Naive B cell (primary cell): Measurements from ENCODE around the gene SPIB. TPM values are rescaled to one million over a fixed set of nuclear protein-coding genes. Genes with fewer than 3 reads are reported as not detected.

Experiments used
- ATAC-seq, 2 donors: fragments of 150-1000 bp; cut with Tn5 transposase; 2 replicates each; pipeline ENCODE4 v1.10.0; 2021; ENCODE audit warnings: low read depth in 2 of 2, mild to moderate bottlenecking in 2 of 2, moderate library complexity in 2 of 2
- DNase-seq: peaks from one replicate; pipeline ENCODE4 v3.0.0; 2022
- H3K27ac Mint-ChIP-seq, 6 donors: one replicate each; pipeline ENCODE4 v1.8.0; 2020 to 2022; ENCODE audit warnings: mild to moderate bottlenecking in 6 of 6, mixed read lengths in 6 of 6, moderate library complexity in 5 of 6, inconsistent platforms in 2 of 6
- H3K27me3 Mint-ChIP-seq, 3 donors: one replicate each; pipeline ENCODE4 v1.8.0; 2021 to 2022; ENCODE audit warnings: mixed read lengths in 3 of 3, mild to moderate bottlenecking in 1 of 3
- H3K36me3 Mint-ChIP-seq, 2 donors: one replicate each; pipeline ENCODE4 v1.8.0; 2020 to 2022; ENCODE audit warnings: mixed read lengths in 2 of 2, inconsistent platforms in 1 of 2, mild to moderate bottlenecking in 1 of 2
- H3K4me1 Mint-ChIP-seq, 3 donors: one replicate each; pipeline ENCODE4 v1.8.0; 2020 to 2022; ENCODE audit warnings: mixed read lengths in 3 of 3, inconsistent platforms in 1 of 3, mild to moderate bottlenecking in 1 of 3, moderate library complexity in 1 of 3
- H3K4me3 Mint-ChIP-seq, 8 donors: one replicate each; pipeline ENCODE4 v1.8.0; 2020 to 2022; ENCODE audit warnings: mild to moderate bottlenecking in 8 of 8, mixed read lengths in 8 of 8, moderate library complexity in 8 of 8, inconsistent platforms in 2 of 8
- H3K9me3 Mint-ChIP-seq, 7 donors: one replicate each; pipeline ENCODE4 v1.8.0; 2020 to 2022; ENCODE audit warnings: mixed read lengths in 7 of 7, mild to moderate bottlenecking in 5 of 7, inconsistent platforms in 2 of 7, moderate library complexity in 1 of 7
- polyA plus RNA-seq, 6 donors: library from polyadenylated mRNA; unstranded; fragments of 300-500 nt; fragmentation: Illumina TruSeq; gene quantifications; one replicate each; pipeline ENCODE4 v1.2.3, GENCODE V29; 2021; ENCODE audit warnings: low read depth in 6 of 6

The SPIB gene
- polyA plus RNA-seq, 6 donors from 2014 or later: 218 to 343 (median 286) TPM

GRCh38 chr19:50401605-50402450 lies 16.9 kb upstream of the SPIB start:
- Mint-ChIP-seq H3K36me3 (peaks cover 6 to 19% of the 10 kb centered on the region in 2 donors), H3K4me1 (peaks cover 0 to 13% (median 8%) of the 10 kb centered on the region in 3 donors), H3K9me3 (no peaks in the 10 kb centered on the region), H3K4me3 (no peak overlapping the region), H3K27ac (no peak overlapping the region), H3K27me3 (no peaks in the 10 kb centered on the region)
- DNase-seq: no peak
- ATAC-seq: no peak

- no peaks in the 10 kb centered on the region for H3K9me3 Mint-ChIP-seq
- H3K36me3 Mint-ChIP-seq: peaks cover 4 to 19% of the 10 kb centered on the region in 2 donors
- peak overlapping the region in 1 of 6 donors; percentile 61 for H3K27ac Mint-ChIP-seq
- ATAC-seq (no peak), DNase-seq (no peak)
- H3K4me1 Mint-ChIP-seq: peaks cover 0 to 12% (median 6%) of the 10 kb centered on the region in 3 donors
- no peaks in the 10 kb centered on the region for H3K27me3 Mint-ChIP-seq
- H3K4me3 Mint-ChIP-seq: no peak overlapping the region
Measured at GRCh38 chr19:50402544-50403301, 16.0 kb upstream of the SPIB start.

GRCh38 chr19:50406156-50406820 lies 12.4 kb upstream of the SPIB start:
- Mint-ChIP-seq H3K9me3 (no peaks in the 10 kb centered on the region), H3K4me3 (no peak overlapping the region), H3K27me3 (no peaks in the 10 kb centered on the region), H3K4me1 (peaks cover 0 to 4% (median 0%) of the 10 kb centered on the region in 3 donors), H3K36me3 (peaks cover 0 to 12% of the 10 kb centered on the region in 2 donors), H3K27ac (peak overlapping the region in 1 of 6 donors; percentile 53)
- no peak for DNase-seq
- ATAC-seq: no peak

GRCh38 chr19:50406829-50407228 lies 11.9 kb upstream of the SPIB start:
- Mint-ChIP-seq H3K36me3 (peaks cover 0 to 12% of the 10 kb centered on the region in 2 donors), H3K27ac (no peak overlapping the region), H3K4me3 (no peak overlapping the region), H3K9me3 (no peaks in the 10 kb centered on the region), H3K4me1 (peaks cover 0 to 4% (median 0%) of the 10 kb centered on the region in 3 donors), H3K27me3 (no peaks in the 10 kb centered on the region)
- DNase-seq: no peak
- no peak for ATAC-seq

- Mint-ChIP-seq H3K27ac (no peak overlapping the region), H3K4me3 (no peak overlapping the region), H3K9me3 (no peaks in the 10 kb centered on the region), H3K36me3 (peaks cover 0 to 12% of the 10 kb centered on the region in 2 donors), H3K4me1 (peaks cover under 1 to 6% (median 5%) of the 10 kb centered on the region in 3 donors), H3K27me3 (no peaks in the 10 kb centered on the region)
- DNase-seq (no peak), ATAC-seq (no peak)
Measured at GRCh38 chr19:50409347-50409746, 9.4 kb upstream of the SPIB start.

- DNase-seq (no peak), ATAC-seq (no peak)
- H3K4me1 Mint-ChIP-seq: peaks cover 9 to 13% (median 12%) of the 10 kb centered on the region in 3 donors
- no peaks in the 10 kb centered on the region for H3K27me3 Mint-ChIP-seq
- peak overlapping the region in 1 of 6 donors; percentile 74 for H3K27ac Mint-ChIP-seq
- no peaks in the 10 kb centered on the region for H3K9me3 Mint-ChIP-seq
- H3K36me3 Mint-ChIP-seq: peaks cover 0 to 12% of the 10 kb centered on the region in 2 donors
- H3K4me3 Mint-ChIP-seq: no peak overlapping the region
Measured at GRCh38 chr19:50410109-50410508, 8.6 kb upstream of the SPIB start.

- Mint-ChIP-seq H3K4me3 (peak overlapping the region in 1 of 8 donors; percentile 9), H3K36me3 (no peaks in the 10 kb centered on the region), H3K4me1 (peaks cover 18 to 29% (median 25%) of the 10 kb centered on the region in 3 donors), H3K27ac (peak overlapping the region in 4 of 6 donors; percentile 26 to 85 (median 62)), H3K9me3 (no peaks in the 10 kb centered on the region), H3K27me3 (no peaks in the 10 kb centered on the region)
- ATAC-seq (no peak), DNase-seq (no peak)
Measured at GRCh38 chr19:50412419-50412818, 6.3 kb upstream of the SPIB start.

GRCh38 chr19:50413096-50413495 lies 5.6 kb upstream of the SPIB start:
- DNase-seq (no peak), ATAC-seq (no peak)
- Mint-ChIP-seq H3K36me3 (no peaks in the 10 kb centered on the region), H3K9me3 (no peaks in the 10 kb centered on the region), H3K4me3 (peak overlapping the region in 2 of 8 donors; percentile 44 to 63), H3K27me3 (no peaks in the 10 kb centered on the region), H3K4me1 (peaks cover 18 to 29% (median 28%) of the 10 kb centered on the region in 3 donors), H3K27ac (peak overlapping the region in 4 of 6 donors; percentile 79 to 97 (median 85))

GRCh38 chr19:50413531-50413930 lies 5.2 kb upstream of the SPIB start:
- Mint-ChIP-seq H3K4me1 (peaks cover 23 to 33% (median 31%) of the 10 kb centered on the region in 3 donors), H3K4me3 (no peak overlapping the region), H3K27ac (peak overlapping the region in 2 of 6 donors; percentile 52 to 97), H3K9me3 (no peaks in the 10 kb centered on the region), H3K27me3 (no peaks in the 10 kb centered on the region), H3K36me3 (no peaks in the 10 kb centered on the region)
- DNase-seq (no peak), ATAC-seq (no peak)

- H3K4me1 Mint-ChIP-seq: peaks cover 34 to 47% (median 39%) of the 10 kb centered on the region in 3 donors
- peak overlapping the region; percentile 97 to 100 (median 99) for H3K27ac Mint-ChIP-seq
- H3K36me3 Mint-ChIP-seq: peaks cover 1 to 14% of the 10 kb centered on the region in 2 donors
- no peaks in the 10 kb centered on the region for H3K27me3 Mint-ChIP-seq
- peak overlapping the region; percentile 82 to 98 (median 86) for H3K4me3 Mint-ChIP-seq
- peak; percentile 45 to 48 for ATAC-seq
- DNase-seq: peak; percentile 76
- H3K9me3 Mint-ChIP-seq: no peaks in the 10 kb centered on the region
Measured at GRCh38 chr19:50414864-50415660, 3.7 kb upstream of the SPIB start.

GRCh38 chr19:50415661-50416033 lies 3.1 kb upstream of the SPIB start:
- Mint-ChIP-seq H3K27ac (peak overlapping the region; percentile 97 to 100 (median 99)), H3K27me3 (no peaks in the 10 kb centered on the region), H3K36me3 (peaks cover 7 to 20% of the 10 kb centered on the region in 2 donors), H3K4me3 (peak overlapping the region; percentile 82 to 98 (median 86)), H3K9me3 (no peaks in the 10 kb centered on the region), H3K4me1 (peaks cover 40 to 53% (median 45%) of the 10 kb centered on the region in 3 donors)
- DNase-seq (peak; percentile 98), ATAC-seq (peak; percentile 71 to 72)
